ENCODE measurements around the gene RBM45. TPM values are rescaled to one million over a fixed set of nuclear protein-coding genes. Genes with fewer than 3 reads are reported as not detected.

Gene RBM45
- total and polyA plus RNA-seq, 10 donors: 13.0 to 19.3 (median 15.7) TPM

- TF ChIP-seq CTCF (IDR thresholded peaks at IDR 0.05 in 8 of 11, conservative IDR thresholded peaks at IDR 0.05 in 3 of 11) (no peak), POLR2A (IDR thresholded peaks at IDR 0.05) (no peak), POLR2AphosphoS5 (IDR thresholded peaks at IDR 0.05) (no peak)
- no peaks in the 10 kb centered on the region for H3K27me3 ChIP-seq (replicated peaks in 1 of 7)
- intact Hi-C loops (cut with DNase I; ENCODE audit: low total_unique reads): no loop called here
- H3K27ac ChIP-seq: no peak overlapping the region
- H3K9me3 ChIP-seq: no peaks in the 10 kb centered on the region
- WGBS, 5 donors: 90 to 97% (median 96%) methylated on average over 3 of the region's 3 CpGs
- no peak for DNase-seq
- H3K4me1 ChIP-seq: peaks cover 0 to 16% (median 6%) of the 10 kb centered on the region in 6 donors
- peaks cover 0 to 85% (median 45%) of the 10 kb centered on the region in 6 donors for H3K36me3 ChIP-seq
- H3K4me3 ChIP-seq: no peak overlapping the region
Observed at GRCh38 chr2:178119179-178119922, 7.1 kb downstream of the RBM45 start.

GRCh38 chr2:178123163-178123562 is 10.9 kb downstream of the RBM45 start:
- intact Hi-C loops (cut with DNase I; ENCODE audit: low total_unique reads): no loop called here
- no peak overlapping the region for H3K4me3 ChIP-seq
- H3K9me3 ChIP-seq: no peaks in the 10 kb centered on the region
- no peaks in the 10 kb centered on the region for H3K27me3 ChIP-seq (replicated peaks in 1 of 7)
- H3K4me1 ChIP-seq: peaks cover 0 to 8% (median 0%) of the 10 kb centered on the region in 6 donors
- no peak for TF ChIP-seq POLR2AphosphoS5 (IDR thresholded peaks at IDR 0.05)
- no peak for TF ChIP-seq POLR2A (IDR thresholded peaks at IDR 0.05)
- TF ChIP-seq CTCF (IDR thresholded peaks at IDR 0.05 in 8 of 11, conservative IDR thresholded peaks at IDR 0.05 in 3 of 11): no peak
- no peak overlapping the region for H3K27ac ChIP-seq
- peaks cover 2 to 97% (median 63%) of the 10 kb centered on the region in 6 donors for H3K36me3 ChIP-seq
- WGBS, 5 donors: 93 to 100% (median 97%) methylated on average over 2 of the region's 2 CpGs
- DNase-seq: no peak

GRCh38 chr2:178125125-178125524 is 12.9 kb downstream of the RBM45 start:
- peaks cover 0 to 8% (median 0%) of the 10 kb centered on the region in 6 donors for H3K4me1 ChIP-seq
- H3K9me3 ChIP-seq: no peaks in the 10 kb centered on the region
- intact Hi-C loops (cut with DNase I; ENCODE audit: low total_unique reads): no loop called here
- H3K36me3 ChIP-seq: peaks cover 2 to 97% (median 68%) of the 10 kb centered on the region in 6 donors
- H3K4me3 ChIP-seq: no peak overlapping the region
- no peaks in the 10 kb centered on the region for H3K27me3 ChIP-seq (replicated peaks in 1 of 7)
- TF ChIP-seq CTCF (IDR thresholded peaks at IDR 0.05 in 8 of 11, conservative IDR thresholded peaks at IDR 0.05 in 3 of 11) (no peak), POLR2A (IDR thresholded peaks at IDR 0.05) (no peak), POLR2AphosphoS5 (IDR thresholded peaks at IDR 0.05) (no peak)
- H3K27ac ChIP-seq: peak overlapping the region in 2 of 8 donors; percentile 8 to 10
- DNase-seq: no peak

- H3K27me3 ChIP-seq (replicated peaks in 1 of 7): no peaks in the 10 kb centered on the region
- intact Hi-C loops (cut with DNase I; ENCODE audit: low total_unique reads): no loop called here
- peaks cover 0 to 8% (median 0%) of the 10 kb centered on the region in 6 donors for H3K4me1 ChIP-seq
- H3K36me3 ChIP-seq: peaks cover 2 to 97% (median 67%) of the 10 kb centered on the region in 6 donors
- H3K4me3 ChIP-seq: no peak overlapping the region
- no peak for DNase-seq
- no peak overlapping the region for H3K27ac ChIP-seq
- 86 to 90% (median 89%) methylated on average over 5 of the region's 5 CpGs for WGBS, 5 donors
- no peak for TF ChIP-seq POLR2AphosphoS5 (IDR thresholded peaks at IDR 0.05)
- TF ChIP-seq CTCF (IDR thresholded peaks at IDR 0.05 in 8 of 11, conservative IDR thresholded peaks at IDR 0.05 in 3 of 11): no peak
- TF ChIP-seq POLR2A (IDR thresholded peaks at IDR 0.05): no peak
- H3K9me3 ChIP-seq: no peaks in the 10 kb centered on the region
Observed at GRCh38 chr2:178125862-178126261, 13.6 kb downstream of the RBM45 start.
